Epidermal melanocyte (primary cell): ENCODE results near the gene BRIP1.
"Not testable (repeated sequence)": the region's sequence is repeated elsewhere in the genome, so short reads cannot be mapped to it uniquely, and the experiment has no call there.

Source experiments
- DNase-seq: peaks from one replicate; pipeline ENCODE4 v3.0.0; 2011; ENCODE audit warnings: low spot score; ENCODE audit not compliant: insufficient read length

The BRIP1 gene

GRCh38 chr17:61733021-61733420, 130.3 kb downstream of the BRIP1 start:
- DNase-seq: no peak

GRCh38 chr17:61732169-61732568, 131.2 kb downstream of the BRIP1 start:
- no peak for DNase-seq

- DNase-seq: no peak
Observed at GRCh38 chr17:61731330-61731729, 132.0 kb downstream of the BRIP1 start.

- no peak for DNase-seq
Observed at GRCh38 chr17:61729690-61730268, 133.5 kb downstream of the BRIP1 start.

GRCh38 chr17:61728297-61728836, 135.0 kb downstream of the BRIP1 start:
- DNase-seq: no peak

- DNase-seq: not testable (repeated sequence)
Observed at GRCh38 chr17:61727798-61728197, 135.5 kb downstream of the BRIP1 start.

GRCh38 chr17:61726977-61727376, 136.4 kb downstream of the BRIP1 start:
- no peak for DNase-seq

- DNase-seq: no peak
Observed at GRCh38 chr17:61724777-61725176, 138.6 kb downstream of the BRIP1 start.

GRCh38 chr17:61723914-61724313, 139.4 kb downstream of the BRIP1 start:
- DNase-seq: no peak

GRCh38 chr17:61723183-61723582, 140.1 kb downstream of the BRIP1 start:
- DNase-seq: no peak

- no peak for DNase-seq
Observed at GRCh38 chr17:61722398-61722797, 140.9 kb downstream of the BRIP1 start.

- DNase-seq: no peak
Observed at GRCh38 chr17:61720016-61720795, 143.1 kb downstream of the BRIP1 start.

- not testable (repeated sequence) for DNase-seq
Observed at GRCh38 chr17:61719220-61719619, 144.1 kb downstream of the BRIP1 start.

- DNase-seq: no peak
Observed at GRCh38 chr17:61718022-61718421, 145.3 kb downstream of the BRIP1 start.

GRCh38 chr17:61717352-61717751, 146.0 kb downstream of the BRIP1 start:
- no peak for DNase-seq

GRCh38 chr17:61716225-61716829, 147.0 kb downstream of the BRIP1 start:
- no peak for DNase-seq

GRCh38 chr17:61715348-61715747, 148.0 kb downstream of the BRIP1 start:
- no peak for DNase-seq

GRCh38 chr17:61714300-61714699, 149.0 kb downstream of the BRIP1 start:
- DNase-seq: no peak

GRCh38 chr17:61713035-61713434, 150.3 kb downstream of the BRIP1 start:
- no peak for DNase-seq

GRCh38 chr17:61710546-61710945, 152.8 kb downstream of the BRIP1 start:
- no peak for DNase-seq

- DNase-seq: no peak
Observed at GRCh38 chr17:61709567-61709966, 153.8 kb downstream of the BRIP1 start.

- DNase-seq: no peak
Observed at GRCh38 chr17:61704935-61705449, 158.3 kb downstream of the BRIP1 start.
